LNCAP (cell line): ENCODE data around the gene TALDO1.
A peak's percentile ranks its signal among the peaks of the same experiment; 100 is the strongest.

Experiments used
- CTCF ChIP-seq: fragments of 450-650 bp; IDR thresholded peaks from 2 replicates; pipeline ENCODE4 v1.5.1; 2017; ENCODE audit warnings: mild to moderate bottlenecking

TALDO1 gene

GRCh38 chr11:724778-725386 is 22.4 kb upstream of the TALDO1 start:
- no peak for TF ChIP-seq CTCF

DNA sequence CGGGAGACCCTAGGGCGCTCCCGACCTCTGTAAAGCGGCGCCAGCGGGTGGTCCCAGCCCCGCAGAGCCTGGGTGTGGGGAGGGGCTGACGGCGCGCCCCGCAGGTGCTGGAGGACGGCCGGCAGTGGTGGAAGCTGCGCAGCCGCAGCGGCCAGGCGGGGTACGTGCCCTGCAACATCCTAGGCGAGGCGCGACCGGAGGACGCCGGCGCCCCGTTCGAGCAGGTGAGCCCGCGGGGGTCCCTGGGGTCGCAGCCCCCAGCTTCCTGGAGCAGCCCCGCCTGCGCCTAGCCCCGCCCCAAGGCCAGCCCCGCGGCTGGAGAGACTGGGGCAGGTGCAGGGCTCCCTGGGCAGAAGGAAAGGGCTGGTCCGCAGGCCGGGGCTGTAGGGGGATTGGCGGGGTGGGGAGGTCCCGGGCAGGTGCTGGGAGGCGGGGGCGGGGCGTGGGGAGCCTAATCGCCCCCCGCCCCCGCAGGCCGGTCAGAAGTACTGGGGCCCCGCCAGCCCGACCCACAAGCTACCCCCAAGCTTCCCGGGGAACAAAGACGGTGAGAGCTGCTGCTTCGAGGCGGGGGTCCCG is 21.6 kb upstream of the TALDO1 start:
- no peak for TF ChIP-seq CTCF

- TF ChIP-seq CTCF = no peak
These were observed 20.7 kb upstream of the TALDO1 start for GRCh38 chr11:726278-727220.

GRCh38 chr11:727281-727701 is 20.0 kb upstream of the TALDO1 start:
- TF ChIP-seq CTCF = no peak

DNA sequence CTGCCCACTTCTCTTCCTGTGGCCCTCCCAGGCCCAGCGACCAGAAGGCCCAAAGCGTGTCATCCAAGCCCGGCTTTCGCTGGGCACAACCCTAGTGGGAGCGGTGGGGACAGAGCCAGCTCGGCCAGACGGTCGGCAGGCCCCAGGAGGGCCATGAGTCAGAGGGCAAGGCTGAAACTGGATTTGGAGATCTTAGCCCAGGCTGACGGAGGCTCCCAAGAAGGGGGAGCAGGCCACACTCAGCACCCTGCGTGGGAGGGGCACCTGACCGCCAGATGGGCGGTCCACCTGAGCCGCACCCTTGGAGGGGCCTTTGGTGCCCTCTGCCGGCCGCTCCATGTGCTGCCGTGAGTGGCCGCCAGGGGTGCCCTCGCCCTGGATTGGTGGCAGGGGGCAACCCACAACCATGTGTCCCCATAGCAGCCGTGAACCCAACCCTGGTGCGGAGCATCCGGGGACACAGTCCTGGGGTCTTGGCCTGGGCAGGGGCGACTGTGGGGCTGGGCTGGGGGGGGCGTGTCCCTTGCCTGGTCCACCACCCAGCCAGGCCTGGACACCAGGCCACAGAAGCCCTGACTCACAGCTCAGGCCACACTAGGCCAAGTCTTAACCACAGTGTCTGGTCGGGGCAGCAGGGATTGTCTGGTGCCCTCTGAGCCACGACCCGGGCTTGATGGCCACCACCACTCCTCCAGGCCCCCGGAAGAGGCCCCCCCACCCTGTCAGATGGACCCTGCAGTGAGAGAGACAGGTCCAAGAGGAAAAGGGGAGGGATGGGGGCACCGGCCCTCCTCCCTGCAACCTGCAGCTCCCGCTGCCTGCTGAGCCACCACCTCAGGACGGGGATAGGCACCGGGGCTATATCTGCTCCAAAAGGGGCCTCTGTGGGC is 19.2 kb upstream of the TALDO1 start:
- peak; percentile 92 for TF ChIP-seq CTCF

DNA sequence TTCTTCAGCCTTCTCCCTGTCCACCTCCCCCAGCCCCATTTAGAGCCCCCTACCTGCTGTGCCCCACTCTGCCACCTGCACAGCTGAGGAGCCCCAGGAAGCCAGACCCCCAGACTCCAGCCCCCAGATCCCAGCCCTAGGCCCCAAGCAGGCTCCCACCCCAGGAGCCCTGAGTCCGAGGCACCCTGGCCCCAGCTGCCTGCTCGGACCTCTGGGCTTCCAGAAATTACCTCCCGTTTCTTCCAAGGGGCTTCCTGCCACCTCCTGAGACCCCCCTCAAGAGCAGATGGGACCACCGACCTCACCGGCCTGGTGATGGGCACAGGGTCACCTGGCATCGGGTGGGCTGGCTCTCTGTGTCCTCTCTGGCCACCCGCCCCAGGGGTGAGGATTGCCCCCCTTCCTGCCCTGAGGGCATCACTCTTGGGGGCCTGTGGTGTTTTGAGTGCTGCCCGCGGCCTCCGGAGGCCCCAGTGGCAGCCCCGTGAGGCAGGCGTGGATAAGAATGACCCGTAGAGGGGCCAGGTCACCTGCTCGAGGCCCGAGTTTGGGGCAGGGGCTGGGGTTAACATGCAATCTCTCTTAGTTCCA is 18.3 kb upstream of the TALDO1 start:
- TF ChIP-seq CTCF = no peak
